Measurements from ENCODE around the gene ANAPC15.

Gene ANAPC15

GRCh38 chr11:72088076-72088808, 24.3 kb downstream of the ANAPC15 start:
- DNase-seq (ENCODE audit: extremely low read depth in 1 of 2, low read depth in 1 of 2), result no peak

- no peak for DNase-seq (ENCODE audit: extremely low read depth in 1 of 2, low read depth in 1 of 2)
Measured at GRCh38 chr11:72085621-72086351, 26.7 kb downstream of the ANAPC15 start.

GRCh38 chr11:72084965-72085364, 27.5 kb downstream of the ANAPC15 start:
- no peak for DNase-seq (ENCODE audit: extremely low read depth in 1 of 2, low read depth in 1 of 2)

GRCh38 chr11:72084076-72084475, 28.4 kb downstream of the ANAPC15 start:
- no peak for DNase-seq (ENCODE audit: extremely low read depth in 1 of 2, low read depth in 1 of 2)

GRCh38 chr11:72083414-72083813, 29.1 kb downstream of the ANAPC15 start:
- DNase-seq (ENCODE audit: extremely low read depth in 1 of 2, low read depth in 1 of 2), result no peak

- no peak for DNase-seq (ENCODE audit: extremely low read depth in 1 of 2, low read depth in 1 of 2)
Measured at GRCh38 chr11:72081821-72082453, 30.6 kb downstream of the ANAPC15 start.

GRCh38 chr11:72081184-72081644, 31.3 kb downstream of the ANAPC15 start:
- no peak for DNase-seq (ENCODE audit: extremely low read depth in 1 of 2, low read depth in 1 of 2)

- DNase-seq (ENCODE audit: extremely low read depth in 1 of 2, low read depth in 1 of 2), result peak; percentile 95 to 99
Measured at GRCh38 chr11:72080326-72081183, 31.9 kb downstream of the ANAPC15 start, which contains the start of the genes LRRC51 and NUMA1. TSS of gene LRRC51 (plus strand) at chr11:72080850. CDS start at chr11:72089084, 8,234 bp downstream. TSS of gene NUMA1 (minus strand) at chr11:72080542. CDS start at chr11:72035943, 44,599 bp downstream.

- no peak for DNase-seq (ENCODE audit: extremely low read depth in 1 of 2, low read depth in 1 of 2)
Measured at GRCh38 chr11:72079819-72080325, 32.6 kb downstream of the ANAPC15 start.

GRCh38 chr11:72078477-72078876, 34.0 kb downstream of the ANAPC15 start:
- DNase-seq (ENCODE audit: extremely low read depth in 1 of 2, low read depth in 1 of 2), result no peak

- no peak for DNase-seq (ENCODE audit: extremely low read depth in 1 of 2, low read depth in 1 of 2)
Measured at GRCh38 chr11:72075756-72076155, 36.7 kb downstream of the ANAPC15 start.

- no peak for DNase-seq (ENCODE audit: extremely low read depth in 1 of 2, low read depth in 1 of 2)
Measured at GRCh38 chr11:72075109-72075508, 37.4 kb downstream of the ANAPC15 start.

GRCh38 chr11:72072348-72072747, 40.1 kb downstream of the ANAPC15 start:
- DNase-seq (ENCODE audit: extremely low read depth in 1 of 2, low read depth in 1 of 2), result no peak

- no peak for DNase-seq (ENCODE audit: extremely low read depth in 1 of 2, low read depth in 1 of 2)
Measured at GRCh38 chr11:72070491-72070890, 42.0 kb downstream of the ANAPC15 start.

- DNase-seq (ENCODE audit: extremely low read depth in 1 of 2, low read depth in 1 of 2), result no peak
Measured at GRCh38 chr11:72069787-72070251, 42.7 kb downstream of the ANAPC15 start.

GRCh38 chr11:72069200-72069599, 43.3 kb downstream of the ANAPC15 start:
- DNase-seq (ENCODE audit: extremely low read depth in 1 of 2, low read depth in 1 of 2), result no peak

GRCh38 chr11:72067676-72068075, 44.8 kb downstream of the ANAPC15 start:
- no peak for DNase-seq (ENCODE audit: extremely low read depth in 1 of 2, low read depth in 1 of 2)

- DNase-seq (ENCODE audit: extremely low read depth in 1 of 2, low read depth in 1 of 2), result no peak
Measured at GRCh38 chr11:72067266-72067665, 45.2 kb downstream of the ANAPC15 start.

- DNase-seq (ENCODE audit: extremely low read depth in 1 of 2, low read depth in 1 of 2), result no peak
Measured at GRCh38 chr11:72066855-72067254, 45.6 kb downstream of the ANAPC15 start.

GRCh38 chr11:72061739-72062396, 50.6 kb downstream of the ANAPC15 start:
- DNase-seq (ENCODE audit: extremely low read depth in 1 of 2, low read depth in 1 of 2), result no peak
